ENCODE measurements around the gene PUSL1. TPM values are rescaled to one million over a fixed set of nuclear protein-coding genes. Genes with fewer than 3 reads are reported as not detected.

The PUSL1 gene
- total and polyA plus RNA-seq, 2 of the 13 experiments (the other 11 are each of a cell fraction or from before 2014, with no cell fraction given): 8.3 to 22.2 TPM

DNA sequence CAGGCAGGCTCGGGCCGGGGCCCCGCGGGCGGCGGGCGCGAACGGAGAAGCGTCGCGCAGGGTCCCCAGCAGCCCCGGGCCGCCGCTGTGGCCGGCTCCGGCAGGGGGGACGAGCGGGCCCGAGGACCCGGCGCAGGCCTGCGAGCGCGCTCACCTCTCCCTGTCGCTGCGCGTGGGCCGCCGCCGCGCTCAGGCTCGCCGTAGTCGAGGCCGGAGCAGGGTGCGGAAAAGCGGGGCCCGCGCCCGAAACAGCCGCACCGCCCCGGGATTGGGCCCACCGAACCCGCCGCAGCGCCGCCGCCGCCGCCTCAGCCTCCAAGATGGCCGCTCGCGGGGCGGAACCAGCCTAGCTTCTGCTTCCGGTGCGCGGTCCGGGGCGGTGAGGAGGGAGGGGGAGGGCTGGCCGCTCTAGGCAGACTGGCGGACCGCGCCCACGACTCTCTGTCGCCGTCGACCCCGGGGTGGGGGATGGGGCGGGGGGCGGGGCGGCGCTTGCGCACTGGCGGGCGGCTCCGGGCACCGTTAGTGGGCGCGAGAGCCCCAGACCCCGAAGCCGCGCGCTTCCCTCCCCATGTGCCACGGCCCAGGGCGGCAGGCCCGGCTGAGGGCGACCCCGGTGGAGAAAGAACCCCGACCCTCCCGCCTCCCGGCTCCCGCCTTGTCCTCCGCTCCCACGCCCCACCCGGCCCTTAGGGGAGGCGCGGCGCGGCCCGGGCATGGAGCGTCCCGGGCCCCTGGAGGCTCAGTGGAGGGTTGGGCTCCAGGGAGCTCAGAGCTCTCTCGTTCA lies 34.7 kb upstream of the PUSL1 start, which contains the start of gene UBE2J2 (continued):
- no peak for TF ChIP-seq PAWR (CRISPR knock-in tag; IDR thresholded peaks at IDR 0.05; ENCODE audit: borderline replicate concordance)
- no peak for TF ChIP-seq ZNF576 (CRISPR knock-in tag; IDR thresholded peaks at IDR 0.05)
- no peak for TF ChIP-seq MXD1 (CRISPR knock-in tag; IDR thresholded peaks at IDR 0.05)
- TF ChIP-seq TMF1 (CRISPR knock-in tag; IDR thresholded peaks at IDR 0.05; ENCODE audit: low read depth): peak; percentile 87
- TF ChIP-seq ZBTB7B (CRISPR knock-in tag; IDR thresholded peaks at IDR 0.05): peak; percentile 68
- peak; percentile 67 for TF ChIP-seq TFDP2 (CRISPR knock-in tag; IDR thresholded peaks at IDR 0.05)
- TF ChIP-seq HOXA9 (CRISPR knock-in tag; IDR thresholded peaks at IDR 0.05; ENCODE audit: borderline replicate concordance): 0 out of 2 replicates have a peak, but pooled peaks have one; percentile 71
- TF ChIP-seq AFF4 (CRISPR knock-in tag; IDR thresholded peaks at IDR 0.05): no peak
- peak; percentile 67 for TF ChIP-seq BRD4 (CRISPR knock-in tag; IDR thresholded peaks at IDR 0.05)
- TF ChIP-seq AHDC1 (CRISPR knock-in tag; IDR thresholded peaks at IDR 0.05; ENCODE audit: borderline replicate concordance): 0 out of 2 replicates have a peak, but pooled peaks have one; percentile 31
- TF ChIP-seq CCDC6 (CRISPR knock-in tag; IDR thresholded peaks at IDR 0.05): no peak; the same call in 1 of the 2 replicates
- 0 out of 2 replicates have a peak, but pooled peaks have one; percentile 1 for TF ChIP-seq MTA1 (CRISPR knock-in tag; IDR thresholded peaks at IDR 0.05; ENCODE audit: borderline replicate concordance)
- TF ChIP-seq ZSCAN21 (CRISPR knock-in tag; IDR thresholded peaks at IDR 0.05; ENCODE audit: borderline replicate concordance): no peak; the same call in 1 of the 2 replicates
- 0 out of 2 replicates have a peak, but pooled peaks have one; percentile 13 for TF ChIP-seq ZNF205 (CRISPR knock-in tag; IDR thresholded peaks at IDR 0.05)
- peak; percentile 61 for TF ChIP-seq HCFC1 (IDR thresholded peaks at IDR 0.05; ENCODE audit: low read depth, low read length)
- peak; percentile 33; the same call in 1 of the 2 replicates for TF ChIP-seq RFXAP (CRISPR knock-in tag; IDR thresholded peaks at IDR 0.05; ENCODE audit: borderline replicate concordance)
- peak; percentile 61; the same call in 1 of the 2 replicates for TF ChIP-seq ZFP37 (CRISPR knock-in tag; IDR thresholded peaks at IDR 0.05; ENCODE audit: borderline replicate concordance)

Data from HepG2 (cell line).